GM21367 (cell line): ENCODE data around the gene PLEKHA8.
"Not testable (repeated sequence)": the region's sequence is repeated elsewhere in the genome, so short reads cannot be mapped to it uniquely, and the experiment has no call there.

Source experiments
- ATAC-seq: cut with Tn5 transposase; IDR thresholded peaks from one replicate; pipeline ENCODE4 v1.9.1; 2021; ENCODE audit not compliant: unreplicated experiment

The PLEKHA8 gene

GRCh38 chr7:30098599-30098998 is 70.4 kb downstream of the PLEKHA8 start:
- ATAC-seq, result not testable (repeated sequence)

GRCh38 chr7:30102281-30102680 is 74.1 kb downstream of the PLEKHA8 start:
- ATAC-seq, result no peak

GRCh38 chr7:30104157-30104556 is 75.9 kb downstream of the PLEKHA8 start:
- no peak for ATAC-seq

- ATAC-seq, result no peak
These were observed 84.0 kb downstream of the PLEKHA8 start for GRCh38 chr7:30112103-30112713.

- no peak for ATAC-seq
These were observed 84.9 kb downstream of the PLEKHA8 start for GRCh38 chr7:30113144-30113543.

- ATAC-seq, result no peak
These were observed 86.5 kb downstream of the PLEKHA8 start for GRCh38 chr7:30114536-30115238.

- no peak for ATAC-seq
These were observed 87.6 kb downstream of the PLEKHA8 start for GRCh38 chr7:30115709-30116297.

- ATAC-seq, result no peak
These were observed 88.6 kb downstream of the PLEKHA8 start for GRCh38 chr7:30116771-30117170.

- ATAC-seq, result no peak
These were observed 89.7 kb downstream of the PLEKHA8 start for GRCh38 chr7:30117896-30118295.

GRCh38 chr7:30119890-30120577 is 91.8 kb downstream of the PLEKHA8 start:
- no peak for ATAC-seq

GRCh38 chr7:30133736-30134610 is 105.8 kb downstream of the PLEKHA8 start:
- ATAC-seq, result no peak

GRCh38 chr7:30134611-30135300 is 106.5 kb downstream of the PLEKHA8 start, which contains the start of gene MTURN:
MTURN (plus strand) TSS chr7:30134986; CDS start chr7:30135137, 151 bp downstream.
- peak; percentile 78 for ATAC-seq

- ATAC-seq, result peak; percentile 20
These were observed 107.3 kb downstream of the PLEKHA8 start for GRCh38 chr7:30135301-30136116.

GRCh38 chr7:30136117-30136731 is 108.0 kb downstream of the PLEKHA8 start:
- ATAC-seq, result no peak

- ATAC-seq, result no peak
These were observed 108.7 kb downstream of the PLEKHA8 start for GRCh38 chr7:30136743-30137485.

GRCh38 chr7:30139836-30140384 is 111.7 kb downstream of the PLEKHA8 start:
- ATAC-seq, result no peak

- ATAC-seq, result no peak
These were observed 112.2 kb downstream of the PLEKHA8 start for GRCh38 chr7:30140456-30140855.

- no peak for ATAC-seq
These were observed 114.5 kb downstream of the PLEKHA8 start for GRCh38 chr7:30142710-30143109.
